Measurements from ENCODE around the gene ZNF382.
A peak's percentile ranks its signal among the peaks of the same experiment; 100 is the strongest.

ZNF382 gene

GRCh38 chr19:36605101-36605876 is at the start of gene ZNF382:
Gene ZNF382 (plus strand): TSS chr19:36605313. CDS start chr19:36609915, 4,602 bp downstream.
- peak within 1 kb of the TSS; percentile 67 to 81 (median 76) for H3K4me3 ChIP-seq
- H3K9me3 ChIP-seq (replicated peaks in 1 of 11), result peaks cover 34 to 87% (median 59%) of the 10 kb centered on the region in 11 experiments; a peak in 21 of 22 replicates
- H3K27ac ChIP-seq, result peak within 1 kb of the TSS; percentile 74 to 84 (median 79)
- H3K27me3 ChIP-seq, result peaks cover 0 to 10% (median 0%) of the 10 kb centered on the region in 11 experiments; a peak in 6 of 22 replicates
- H3K9ac ChIP-seq, result peak within 1 kb of the TSS; percentile 73 to 86 (median 81)
- H4K20me1 ChIP-seq, result peaks cover 0 to 10% (median 0%) of the 10 kb centered on the region in 11 experiments; a peak in 3 of 22 replicates
- no peak for TF ChIP-seq Cebpa-rat (IDR thresholded peaks at IDR 0.05)
- peaks cover 10 to 53% (median 32%) of the 10 kb centered on the region in 11 experiments for H3K36me3 ChIP-seq
- H3K4me2 ChIP-seq, result peak within 1 kb of the TSS; percentile 76 to 92 (median 85)
- H3K4me1 ChIP-seq, result peaks cover 11 to 28% (median 21%) of the 10 kb centered on the region in 10 experiments

GRCh38 chr19:36564391-36564790 is 40.7 kb upstream of the ZNF382 start:
- Histone ChIP-seq H3K4me3 (peak overlapping the region in 4 of 10 experiments; percentile 3 to 29 (median 10); a peak in 1 of 20 replicates), H3K9me3 (replicated peaks in 1 of 11) (peaks cover 99 to 100% (median 100%) of the 10 kb centered on the region in 11 experiments), H3K4me2 (no peak overlapping the region), H3K36me3 (peaks cover 98 to 100% (median 100%) of the 10 kb centered on the region in 11 experiments), H3K27ac (no peak overlapping the region), H3K27me3 (no peaks in the 10 kb centered on the region), H3K9ac (no peak overlapping the region), H3K4me1 (no peaks in the 10 kb centered on the region), H4K20me1 (no peaks in the 10 kb centered on the region; a peak in 2 of 22 replicates)
- TF ChIP-seq Cebpa-rat (IDR thresholded peaks at IDR 0.05), result no peak

- peak overlapping the region; percentile 84 to 96 (median 93) for H3K4me2 ChIP-seq
- H3K27me3 ChIP-seq, result no peaks in the 10 kb centered on the region
- peak overlapping the region; percentile 87 to 97 (median 92) for H3K9ac ChIP-seq
- H3K36me3 ChIP-seq, result peaks cover 57 to 76% (median 70%) of the 10 kb centered on the region in 11 experiments
- H3K9me3 ChIP-seq (replicated peaks in 1 of 11), result peaks cover 53 to 80% (median 67%) of the 10 kb centered on the region in 11 experiments
- no peak for TF ChIP-seq Cebpa-rat (IDR thresholded peaks at IDR 0.05)
- peaks cover 0 to 8% (median 0%) of the 10 kb centered on the region in 11 experiments; a peak in 2 of 22 replicates for H4K20me1 ChIP-seq
- H3K27ac ChIP-seq, result peak overlapping the region; percentile 84 to 97 (median 91)
- H3K4me3 ChIP-seq, result peak overlapping the region; percentile 75 to 91 (median 82)
- H3K4me1 ChIP-seq, result peaks cover 15 to 25% (median 23%) of the 10 kb centered on the region in 10 experiments; a peak in 19 of 20 replicates
Measured at GRCh38 chr19:36572593-36573019, 32.5 kb upstream of the ZNF382 start.

GRCh38 chr19:36573020-36573894 is 31.9 kb upstream of the ZNF382 start, which contains the start of gene ZNF529:
Gene ZNF529 (minus strand): TSS chr19:36573292. CDS start chr19:36572346, 946 bp downstream.
- peaks cover 57 to 76% (median 70%) of the 10 kb centered on the region in 11 experiments for H3K36me3 ChIP-seq
- H3K4me1 ChIP-seq, result peaks cover 15 to 25% (median 23%) of the 10 kb centered on the region in 10 experiments; a peak in 19 of 20 replicates
- peaks cover 53 to 80% (median 67%) of the 10 kb centered on the region in 11 experiments for H3K9me3 ChIP-seq (replicated peaks in 1 of 11)
- peak within 1 kb of the TSS; percentile 75 to 91 (median 82) for H3K4me3 ChIP-seq
- peaks cover 0 to 8% (median 0%) of the 10 kb centered on the region in 11 experiments; a peak in 2 of 22 replicates for H4K20me1 ChIP-seq
- no peak for TF ChIP-seq Cebpa-rat (IDR thresholded peaks at IDR 0.05)
- no peaks in the 10 kb centered on the region for H3K27me3 ChIP-seq
- peak within 1 kb of the TSS; percentile 84 to 99 (median 93) for H3K4me2 ChIP-seq
- peak within 1 kb of the TSS; percentile 84 to 97 (median 91) for H3K27ac ChIP-seq
- peak within 1 kb of the TSS; percentile 87 to 97 (median 92) for H3K9ac ChIP-seq

- no peak for TF ChIP-seq Cebpa-rat (IDR thresholded peaks at IDR 0.05)
- Histone ChIP-seq H3K4me2 (peak overlapping the region; percentile 84 to 99 (median 92)), H3K9me3 (replicated peaks in 1 of 11) (peaks cover 53 to 80% (median 67%) of the 10 kb centered on the region in 11 experiments), H3K4me3 (peak overlapping the region; percentile 75 to 91 (median 82)), H3K36me3 (peaks cover 57 to 76% (median 70%) of the 10 kb centered on the region in 11 experiments), H3K27ac (peak overlapping the region; percentile 84 to 97 (median 91)), H4K20me1 (peaks cover 0 to 8% (median 0%) of the 10 kb centered on the region in 11 experiments; a peak in 2 of 22 replicates), H3K9ac (peak overlapping the region; percentile 87 to 97 (median 92)), H3K27me3 (no peaks in the 10 kb centered on the region), H3K4me1 (peaks cover 15 to 25% (median 23%) of the 10 kb centered on the region in 10 experiments; a peak in 19 of 20 replicates)
Measured at GRCh38 chr19:36573895-36574720, 31.0 kb upstream of the ZNF382 start.

GRCh38 chr19:36574741-36575140 is 30.4 kb upstream of the ZNF382 start:
- H3K9me3 ChIP-seq (replicated peaks in 1 of 11), result peaks cover 53 to 80% (median 67%) of the 10 kb centered on the region in 11 experiments
- H3K27me3 ChIP-seq, result no peaks in the 10 kb centered on the region
- peaks cover 15 to 25% (median 23%) of the 10 kb centered on the region in 10 experiments; a peak in 19 of 20 replicates for H3K4me1 ChIP-seq
- peak overlapping the region in 1 of 11 experiments; percentile 97; a peak in 1 of 22 replicates for H3K27ac ChIP-seq
- H3K36me3 ChIP-seq, result peaks cover 57 to 76% (median 70%) of the 10 kb centered on the region in 11 experiments
- peaks cover 0 to 8% (median 0%) of the 10 kb centered on the region in 11 experiments; a peak in 2 of 22 replicates for H4K20me1 ChIP-seq
- TF ChIP-seq Cebpa-rat (IDR thresholded peaks at IDR 0.05), result no peak
- peak overlapping the region in 3 of 11 experiments; percentile 92 to 96 (median 96); a peak in 4 of 22 replicates for H3K9ac ChIP-seq
- peak overlapping the region; percentile 84 to 99 (median 92) for H3K4me2 ChIP-seq
- H3K4me3 ChIP-seq, result peak overlapping the region; percentile 75 to 91 (median 82); a peak in 17 of 20 replicates

- no peak for TF ChIP-seq Cebpa-rat (IDR thresholded peaks at IDR 0.05)
- peaks cover 69 to 80% (median 76%) of the 10 kb centered on the region in 11 experiments for H3K36me3 ChIP-seq
- H3K4me1 ChIP-seq, result peaks cover 10 to 14% (median 13%) of the 10 kb centered on the region in 10 experiments; a peak in 19 of 20 replicates
Measured at GRCh38 chr19:36577271-36577996, 27.7 kb upstream of the ZNF382 start.

More at GRCh38 chr19:36577271-36577996, 27.7 kb upstream of the ZNF382 start:
- no peak overlapping the region for H3K4me2 ChIP-seq
- peaks cover 69 to 80% (median 74%) of the 10 kb centered on the region in 11 experiments for H3K9me3 ChIP-seq (replicated peaks in 1 of 11)
- no peaks in the 10 kb centered on the region for H3K27me3 ChIP-seq
- H3K27ac ChIP-seq, result no peak overlapping the region
- H4K20me1 ChIP-seq, result peaks cover 0 to under 1% (median 0%) of the 10 kb centered on the region in 11 experiments; a peak in 2 of 22 replicates
- H3K9ac ChIP-seq, result no peak overlapping the region
- peak overlapping the region in 6 of 10 experiments; percentile 3 to 35 (median 18); a peak in 6 of 20 replicates for H3K4me3 ChIP-seq
